ENCODE data around the gene NFATC2. TPM values are rescaled to one million over a fixed set of nuclear protein-coding genes. Genes with fewer than 3 reads are reported as not detected.

The NFATC2 gene
- total RNA-seq, 6 experiments from 2014 or later = 3.9 to 7.1 (median 4.7) TPM

DNA sequence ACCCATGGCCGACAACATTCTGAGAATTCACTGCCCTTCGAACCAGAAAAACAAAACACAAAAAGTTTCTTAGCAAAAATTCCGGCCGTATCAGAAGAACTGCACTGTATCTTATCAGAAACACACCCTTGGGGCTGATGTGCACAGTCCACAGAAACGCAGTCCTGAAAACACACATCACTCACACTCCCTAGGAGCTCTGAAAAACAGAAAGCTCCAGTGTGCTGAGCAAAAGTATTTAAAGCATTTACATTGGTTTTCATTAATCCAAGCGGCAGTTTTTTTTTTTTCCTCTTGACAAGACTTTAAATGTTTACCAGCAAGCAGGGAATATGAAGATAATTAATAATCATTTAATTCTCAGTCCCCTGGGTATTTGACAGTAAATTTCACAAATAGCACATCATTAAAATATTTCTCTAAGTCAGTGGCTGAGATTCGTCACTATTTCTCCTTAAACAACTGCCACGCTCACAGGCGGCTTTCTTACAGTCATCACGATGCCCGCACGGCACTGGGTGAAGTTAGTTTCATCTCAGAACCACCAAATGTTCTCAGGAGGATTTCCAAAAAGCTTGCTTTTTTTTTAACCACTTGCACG lies 13.3 kb downstream of the NFATC2 start:
- ATAC-seq (no peak), DNase-seq (no peak)
- no peaks in the 10 kb centered on the region for H3K4me1 ChIP-seq
- no peaks in the 10 kb centered on the region for H3K36me3 ChIP-seq
- intact Hi-C loops (cut with DNase I) = no loop called here
- 61% methylated on average over 13 of the region's 13 CpGs for WGBS (ENCODE audit: insufficient coverage, low coverage, low lambda C conversion rate, missing lambda C conversion rate)
- no peak overlapping the region for H3K4me3 ChIP-seq
- TF ChIP-seq, protein P1, sequence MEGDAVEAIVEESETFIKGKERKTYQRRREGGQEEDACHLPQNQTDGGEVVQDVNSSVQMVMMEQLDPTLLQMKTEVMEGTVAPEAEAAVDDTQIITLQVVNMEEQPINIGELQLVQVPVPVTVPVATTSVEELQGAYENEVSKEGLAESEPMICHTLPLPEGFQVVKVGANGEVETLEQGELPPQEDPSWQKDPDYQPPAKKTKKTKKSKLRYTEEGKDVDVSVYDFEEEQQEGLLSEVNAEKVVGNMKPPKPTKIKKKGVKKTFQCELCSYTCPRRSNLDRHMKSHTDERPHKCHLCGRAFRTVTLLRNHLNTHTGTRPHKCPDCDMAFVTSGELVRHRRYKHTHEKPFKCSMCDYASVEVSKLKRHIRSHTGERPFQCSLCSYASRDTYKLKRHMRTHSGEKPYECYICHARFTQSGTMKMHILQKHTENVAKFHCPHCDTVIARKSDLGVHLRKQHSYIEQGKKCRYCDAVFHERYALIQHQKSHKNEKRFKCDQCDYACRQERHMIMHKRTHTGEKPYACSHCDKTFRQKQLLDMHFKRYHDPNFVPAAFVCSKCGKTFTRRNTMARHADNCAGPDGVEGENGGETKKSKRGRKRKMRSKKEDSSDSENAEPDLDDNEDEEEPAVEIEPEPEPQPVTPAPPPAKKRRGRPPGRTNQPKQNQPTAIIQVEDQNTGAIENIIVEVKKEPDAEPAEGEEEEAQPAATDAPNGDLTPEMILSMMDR (IDR thresholded peaks at IDR 0.05) = no peak
- TF ChIP-seq POLR2A (IDR thresholded peaks at IDR 0.05) = no peak
- no peaks in the 10 kb centered on the region for H3K9me3 ChIP-seq
- no peaks in the 10 kb centered on the region for H3K27me3 ChIP-seq
- H3K27ac ChIP-seq = no peak overlapping the region

DNA sequence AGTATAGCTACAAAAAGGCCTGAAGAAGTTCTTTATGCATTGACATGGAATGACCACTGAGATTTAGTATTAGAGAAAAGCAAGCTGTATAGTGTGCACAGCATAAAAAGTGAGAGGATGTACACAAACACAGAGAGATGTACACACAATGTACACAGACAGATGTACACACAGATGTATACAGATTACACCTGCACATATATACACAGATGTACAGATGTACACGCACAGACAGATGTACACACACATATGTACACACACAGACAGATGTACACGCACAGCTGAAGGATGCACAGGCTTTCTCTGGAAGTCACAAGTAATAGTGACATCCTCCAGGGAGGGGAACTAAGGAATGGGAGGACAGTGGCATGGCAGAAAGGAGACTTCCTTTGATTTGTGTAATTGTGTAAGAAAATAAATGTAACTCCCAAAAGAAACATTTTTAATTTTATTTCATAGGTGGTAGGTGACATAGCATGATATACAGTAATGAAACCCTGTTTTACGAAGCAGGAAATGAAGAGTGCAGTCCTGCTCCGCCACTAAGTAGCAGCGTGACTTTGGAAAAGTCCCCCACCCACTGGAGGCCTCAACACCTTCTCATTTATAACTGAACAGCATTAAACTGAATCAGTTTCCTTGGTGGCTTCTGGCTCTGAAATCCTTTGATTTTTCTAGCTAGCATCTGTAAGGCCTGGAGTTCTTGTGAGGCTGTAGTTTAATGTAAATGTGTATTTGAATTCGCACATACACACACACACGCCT lies 14.1 kb downstream of the NFATC2 start:
- H3K27ac ChIP-seq = no peak overlapping the region
- TF ChIP-seq POLR2A (IDR thresholded peaks at IDR 0.05) = no peak
- TF ChIP-seq, protein P1 (IDR thresholded peaks at IDR 0.05) = no peak
- no peaks in the 10 kb centered on the region for H3K36me3 ChIP-seq
- no peaks in the 10 kb centered on the region for H3K9me3 ChIP-seq
- DNase-seq (no peak), ATAC-seq (no peak)
- no peaks in the 10 kb centered on the region for H3K4me1 ChIP-seq
- 74% methylated on average over 7 of the region's 7 CpGs for WGBS (ENCODE audit: insufficient coverage, low coverage, low lambda C conversion rate, missing lambda C conversion rate)
- no peaks in the 10 kb centered on the region for H3K27me3 ChIP-seq
- intact Hi-C loops (cut with DNase I) = no loop called here
- no peak overlapping the region for H3K4me3 ChIP-seq

DNA sequence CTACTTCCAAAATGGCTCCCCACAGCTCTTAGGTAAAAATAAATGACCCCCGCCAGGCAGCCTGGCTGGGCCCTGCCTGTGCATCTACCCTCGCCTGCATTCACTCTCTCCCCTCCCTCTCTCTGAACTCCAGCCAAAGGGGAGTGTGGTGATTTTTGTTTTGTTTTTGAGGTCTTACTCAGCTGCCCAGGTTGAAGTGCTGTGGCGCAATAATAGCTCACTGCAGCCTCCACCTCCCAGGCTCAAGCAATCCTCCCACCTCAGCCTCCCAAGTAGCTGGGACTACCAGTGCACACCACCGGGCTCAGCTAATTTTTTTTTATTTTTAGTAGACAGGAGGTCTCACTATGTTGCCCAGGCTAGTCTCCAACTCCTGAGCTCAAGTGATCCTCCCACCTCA lies 15.8 kb downstream of the NFATC2 start:
- ATAC-seq = no peak
- Histone ChIP-seq H3K27me3 (no peaks in the 10 kb centered on the region), H3K9me3 (no peaks in the 10 kb centered on the region)

DNA sequence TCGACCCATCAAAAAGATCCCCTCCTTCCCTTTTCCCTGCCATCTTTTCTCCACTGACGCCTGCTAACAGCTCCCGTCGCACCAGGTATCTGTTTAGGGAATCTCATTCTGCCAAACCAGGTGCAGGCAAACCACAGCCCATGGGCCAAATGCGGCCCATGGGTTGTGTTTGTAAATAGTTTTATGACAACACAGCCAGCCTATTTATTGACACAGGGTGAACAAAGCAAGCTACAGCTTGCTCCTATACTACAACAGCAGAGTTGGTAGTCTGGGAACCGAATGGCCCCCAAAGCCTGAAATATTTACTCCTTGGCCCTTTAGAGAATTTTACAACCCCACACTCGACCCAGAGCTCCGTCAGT lies 16.4 kb downstream of the NFATC2 start:
- Histone ChIP-seq H3K27ac (no peak overlapping the region), H3K27me3 (no peaks in the 10 kb centered on the region), H3K4me3 (no peak overlapping the region), H3K4me1 (no peaks in the 10 kb centered on the region), H3K36me3 (no peaks in the 10 kb centered on the region), H3K9me3 (no peaks in the 10 kb centered on the region)
- no peak for TF ChIP-seq POLR2A (IDR thresholded peaks at IDR 0.05)
- TF ChIP-seq, protein P1 (IDR thresholded peaks at IDR 0.05) = no peak
- intact Hi-C loops (cut with DNase I) = no loop called here
- ATAC-seq (no peak), DNase-seq (no peak)
- WGBS (ENCODE audit: insufficient coverage, low coverage, low lambda C conversion rate, missing lambda C conversion rate) = 66% methylated on average over 7 of the region's 8 CpGs

More for the DNA sequence above, 15.8 kb downstream of the NFATC2 start:
- whole genome bisulfite sequencing (ENCODE audit: insufficient coverage, low coverage, low lambda C conversion rate, missing lambda C conversion rate) = 100% methylated on average over 1 of the region's 4 CpGs
- no peak for TF ChIP-seq POLR2A (IDR thresholded peaks at IDR 0.05)
- TF ChIP-seq, protein P1 (IDR thresholded peaks at IDR 0.05) = no peak
- no peak for DNase-seq
- Histone ChIP-seq H3K4me1 (no peaks in the 10 kb centered on the region), H3K4me3 (no peak overlapping the region), H3K27ac (no peak overlapping the region), H3K36me3 (no peaks in the 10 kb centered on the region)
- intact Hi-C loops (cut with DNase I) = no loop called here
